ENCODE measurements around the gene CYP2C18. TPM values are rescaled to one million over a fixed set of nuclear protein-coding genes. Genes with fewer than 3 reads are reported as not detected.

The CYP2C18 gene
- total RNA-seq, 4 donors from 2014 or later = 1.1 to 17.2 (median 16.2) TPM; not detected in 1

DNA sequence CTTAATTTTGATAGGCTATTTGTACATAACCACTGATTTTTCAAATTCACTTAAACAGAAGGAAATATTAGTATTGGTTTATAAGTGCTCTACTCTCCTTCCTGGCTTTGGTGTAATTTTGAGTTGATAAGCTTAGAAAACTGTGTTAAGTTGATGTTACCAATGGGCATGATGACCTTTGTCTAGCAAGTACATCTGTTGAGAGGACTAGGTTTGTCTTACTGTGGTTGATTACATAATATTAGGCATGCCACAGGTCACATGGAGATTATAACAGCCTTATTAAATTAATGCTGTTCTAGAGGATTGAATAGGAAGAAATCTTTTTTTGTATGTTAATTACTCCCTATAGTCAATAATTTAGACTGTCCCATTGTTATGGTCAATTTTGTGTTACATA is 27.0 kb downstream of the CYP2C18 start:
- Histone ChIP-seq H3K4me1 (peaks cover 3 to 8% (median 4%) of the 10 kb centered on the region in 4 donors), H3K9me3 (no peaks in the 10 kb centered on the region), H3K27ac (no peak overlapping the region), H3K27me3 (no peaks in the 10 kb centered on the region), H3K4me3 (no peak overlapping the region), H3K36me3 (no peaks in the 10 kb centered on the region)
- TF ChIP-seq EP300 (IDR thresholded peaks at IDR 0.05; ENCODE audit: low read depth) = no peak
- TF ChIP-seq, protein P1, sequence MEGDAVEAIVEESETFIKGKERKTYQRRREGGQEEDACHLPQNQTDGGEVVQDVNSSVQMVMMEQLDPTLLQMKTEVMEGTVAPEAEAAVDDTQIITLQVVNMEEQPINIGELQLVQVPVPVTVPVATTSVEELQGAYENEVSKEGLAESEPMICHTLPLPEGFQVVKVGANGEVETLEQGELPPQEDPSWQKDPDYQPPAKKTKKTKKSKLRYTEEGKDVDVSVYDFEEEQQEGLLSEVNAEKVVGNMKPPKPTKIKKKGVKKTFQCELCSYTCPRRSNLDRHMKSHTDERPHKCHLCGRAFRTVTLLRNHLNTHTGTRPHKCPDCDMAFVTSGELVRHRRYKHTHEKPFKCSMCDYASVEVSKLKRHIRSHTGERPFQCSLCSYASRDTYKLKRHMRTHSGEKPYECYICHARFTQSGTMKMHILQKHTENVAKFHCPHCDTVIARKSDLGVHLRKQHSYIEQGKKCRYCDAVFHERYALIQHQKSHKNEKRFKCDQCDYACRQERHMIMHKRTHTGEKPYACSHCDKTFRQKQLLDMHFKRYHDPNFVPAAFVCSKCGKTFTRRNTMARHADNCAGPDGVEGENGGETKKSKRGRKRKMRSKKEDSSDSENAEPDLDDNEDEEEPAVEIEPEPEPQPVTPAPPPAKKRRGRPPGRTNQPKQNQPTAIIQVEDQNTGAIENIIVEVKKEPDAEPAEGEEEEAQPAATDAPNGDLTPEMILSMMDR (IDR thresholded peaks at IDR 0.05) = no peak
- TF ChIP-seq POLR2AphosphoS5 (IDR thresholded peaks at IDR 0.05) = no peak
- TF ChIP-seq POLR2A (IDR thresholded peaks at IDR 0.05) = no peak
- intact Hi-C loops (cut with DNase I; ENCODE audit: low total_unique reads) = no loop called here
- DNase-seq = no peak
- in situ Hi-C loops (cut with MboI; ENCODE audit: low pct_ligation_motif_present in 1 of 4, low pct_unique_long_range_greater_than_20kb in 1 of 4, low sequenced_read_pairs in 3 of 4) = no loop called here

DNA sequence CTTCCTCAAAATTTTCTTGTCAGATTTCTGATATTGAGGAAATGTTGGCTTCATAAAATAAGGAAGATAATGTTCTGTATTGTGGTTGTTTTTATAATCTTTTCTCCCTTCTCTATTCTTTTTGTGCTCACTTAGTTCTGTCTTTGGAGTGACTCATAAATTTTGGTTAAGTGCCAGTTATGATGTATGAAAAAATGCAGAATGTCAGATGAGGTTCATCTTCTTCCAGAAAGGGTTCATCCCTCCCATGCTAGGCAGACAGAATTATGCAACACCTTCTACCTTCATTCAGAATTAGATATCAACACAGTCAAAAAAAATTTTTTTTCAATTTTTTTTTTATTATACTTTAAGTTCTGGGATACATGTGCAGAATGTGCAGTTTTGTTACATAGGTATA is 42.3 kb downstream of the CYP2C18 start:
- Histone ChIP-seq H3K27me3 (no peaks in the 10 kb centered on the region), H3K4me3 (no peak overlapping the region), H3K36me3 (no peaks in the 10 kb centered on the region), H3K9me3 (no peaks in the 10 kb centered on the region), H3K27ac (no peak overlapping the region), H3K4me1 (no peaks in the 10 kb centered on the region)
- in situ Hi-C loops (cut with MboI; ENCODE audit: low pct_ligation_motif_present in 1 of 4, low pct_unique_long_range_greater_than_20kb in 1 of 4, low sequenced_read_pairs in 3 of 4) (no loop called here), intact Hi-C loops (cut with DNase I; ENCODE audit: low total_unique reads) (no loop called here)
- no peak for DNase-seq
- TF ChIP-seq POLR2AphosphoS5 (IDR thresholded peaks at IDR 0.05) (no peak), EP300 (IDR thresholded peaks at IDR 0.05; ENCODE audit: low read depth) (no peak), POLR2A (IDR thresholded peaks at IDR 0.05) (no peak)
- TF ChIP-seq, protein P1 (IDR thresholded peaks at IDR 0.05) = no peak

DNA sequence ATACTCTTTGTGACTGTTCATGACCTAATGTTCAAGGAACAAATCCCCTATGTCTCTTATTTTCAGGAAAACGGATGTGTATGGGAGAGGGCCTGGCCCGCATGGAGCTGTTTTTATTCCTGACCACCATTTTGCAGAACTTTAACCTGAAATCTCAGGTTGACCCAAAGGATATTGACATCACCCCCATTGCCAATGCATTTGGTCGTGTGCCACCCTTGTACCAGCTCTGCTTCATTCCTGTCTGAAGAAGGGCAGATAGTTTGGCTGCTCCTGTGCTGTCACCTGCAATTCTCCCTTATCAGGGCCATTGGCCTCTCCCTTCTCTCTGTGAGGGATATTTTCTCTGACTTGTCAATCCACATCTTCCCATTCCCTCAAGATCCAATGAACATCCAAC is 51.7 kb downstream of the CYP2C18 start:
- H3K4me3 ChIP-seq = no peak overlapping the region
- 67 to 81% methylated on average over 2 to 3 of the region's 3 CpGs for WGBS, 2 donors (ENCODE audit: low coverage in 1 of 2)
- TF ChIP-seq POLR2A (IDR thresholded peaks at IDR 0.05) (no peak), POLR2AphosphoS5 (IDR thresholded peaks at IDR 0.05) (no peak)
- in situ Hi-C loops (cut with MboI; ENCODE audit: low pct_ligation_motif_present in 1 of 4, low pct_unique_long_range_greater_than_20kb in 1 of 4, low sequenced_read_pairs in 3 of 4) (no loop called here), intact Hi-C loops (cut with DNase I; ENCODE audit: low total_unique reads) (no loop called here)
- no peak for DNase-seq
- H3K27ac ChIP-seq = no peak overlapping the region
- H3K4me1 ChIP-seq = no peaks in the 10 kb centered on the region
- H3K36me3 ChIP-seq = no peaks in the 10 kb centered on the region
- H3K27me3 ChIP-seq = no peaks in the 10 kb centered on the region
- peaks cover 0 to 4% of the 10 kb centered on the region in 2 donors for H3K9me3 ChIP-seq

DNA sequence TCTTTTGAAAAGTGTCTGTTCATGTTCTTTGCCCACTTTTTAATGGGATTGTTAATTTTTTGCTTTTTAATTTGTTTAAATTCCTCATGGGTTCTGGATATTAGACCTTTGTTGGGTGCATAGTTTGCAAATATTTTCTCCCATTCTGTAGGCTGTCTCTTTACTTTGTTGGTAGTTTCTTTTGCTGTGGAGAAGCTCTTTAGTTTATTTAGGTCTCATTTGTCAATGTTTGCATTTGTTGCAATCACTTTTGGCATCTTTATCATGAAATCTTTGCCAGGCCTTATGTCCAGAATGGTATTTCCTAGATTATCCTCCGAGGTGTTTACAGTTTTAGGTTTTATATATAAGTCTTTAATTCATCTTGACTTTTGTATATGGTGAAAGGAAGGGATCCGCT is 55.1 kb downstream of the CYP2C18 start:
- no peaks in the 10 kb centered on the region for H3K27me3 ChIP-seq
- H3K9me3 ChIP-seq = peaks cover 4 to 10% of the 10 kb centered on the region in 2 donors
- intact Hi-C loops (cut with DNase I; ENCODE audit: low total_unique reads) = no loop called here
- TF ChIP-seq POLR2A (IDR thresholded peaks at IDR 0.05) (no peak), POLR2AphosphoS5 (IDR thresholded peaks at IDR 0.05) (no peak), EP300 (IDR thresholded peaks at IDR 0.05; ENCODE audit: low read depth) (no peak)
- TF ChIP-seq, protein P1 (IDR thresholded peaks at IDR 0.05) = no peak
- H3K36me3 ChIP-seq = no peaks in the 10 kb centered on the region
- 48 to 63% methylated on average over 2 of the region's 2 CpGs for WGBS, 2 donors (ENCODE audit: low coverage in 1 of 2)
- no peak overlapping the region for H3K4me3 ChIP-seq
- no peak for DNase-seq
- in situ Hi-C loops (cut with MboI; ENCODE audit: low pct_ligation_motif_present in 1 of 4, low pct_unique_long_range_greater_than_20kb in 1 of 4, low sequenced_read_pairs in 3 of 4) = no loop called here
- no peak overlapping the region for H3K27ac ChIP-seq
- no peaks in the 10 kb centered on the region for H3K4me1 ChIP-seq

DNA sequence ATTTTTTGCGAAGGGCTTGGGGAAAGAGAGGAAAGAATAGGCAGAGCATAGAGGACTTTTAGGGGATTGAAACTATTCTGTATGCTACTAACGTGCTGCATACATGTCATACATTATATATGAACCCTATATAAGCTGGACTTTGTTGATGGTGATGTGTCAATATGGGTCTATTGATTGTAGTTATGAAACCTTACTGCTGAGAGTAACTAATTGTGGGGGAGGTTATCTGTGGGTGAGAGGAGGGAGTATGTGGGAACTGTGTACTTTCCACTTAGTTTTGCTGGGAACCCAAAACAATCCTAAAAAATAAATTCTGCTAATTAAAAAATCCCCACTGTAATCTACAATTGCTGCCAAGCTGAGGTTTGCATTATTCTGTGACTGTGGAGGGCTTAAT is 63.6 kb downstream of the CYP2C18 start:
- H3K27me3 ChIP-seq = no peaks in the 10 kb centered on the region
- intact Hi-C loops (cut with DNase I; ENCODE audit: low total_unique reads) (no loop called here), in situ Hi-C loops (cut with MboI; ENCODE audit: low pct_ligation_motif_present in 1 of 4, low pct_unique_long_range_greater_than_20kb in 1 of 4, low sequenced_read_pairs in 3 of 4) (no loop called here)
- H3K27ac ChIP-seq = no peak overlapping the region
- 76 to 78% methylated on average over 2 of the region's 2 CpGs for WGBS, 2 donors (ENCODE audit: low coverage in 1 of 2)
- H3K36me3 ChIP-seq = no peaks in the 10 kb centered on the region
- no peak for DNase-seq
- no peak for TF ChIP-seq EP300 (IDR thresholded peaks at IDR 0.05; ENCODE audit: low read depth)
- no peaks in the 10 kb centered on the region for H3K4me1 ChIP-seq
- peaks cover 0 to 13% of the 10 kb centered on the region in 2 donors for H3K9me3 ChIP-seq
- H3K4me3 ChIP-seq = no peak overlapping the region
